PC-9 (cell line): Measurements from ENCODE around the gene LCP1.

ENCODE experiments used
- EZH2 ChIP-seq: fragments of 200-600 bp; sonication (generic); IDR thresholded peaks from 2 replicates; pipeline ENCODE4 v1.8.0; 2017; ENCODE audit warnings: antibody characterized with exemption, low read depth
- TF ChIP-seq, protein P1 (sequence below): fragments of 200-600 bp; sonication (generic); conservative IDR thresholded peaks from 2 replicates; pipeline ENCODE4 v1.6.1; 2017; ENCODE audit warnings: mixed run types, antibody characterized with exemption, mild to moderate bottlenecking, moderate library complexity

GRCh38 chr13:46086985-46087384, 95.0 kb downstream of the LCP1 start:
- no peak for TF ChIP-seq EZH2
- TF ChIP-seq, protein P1, sequence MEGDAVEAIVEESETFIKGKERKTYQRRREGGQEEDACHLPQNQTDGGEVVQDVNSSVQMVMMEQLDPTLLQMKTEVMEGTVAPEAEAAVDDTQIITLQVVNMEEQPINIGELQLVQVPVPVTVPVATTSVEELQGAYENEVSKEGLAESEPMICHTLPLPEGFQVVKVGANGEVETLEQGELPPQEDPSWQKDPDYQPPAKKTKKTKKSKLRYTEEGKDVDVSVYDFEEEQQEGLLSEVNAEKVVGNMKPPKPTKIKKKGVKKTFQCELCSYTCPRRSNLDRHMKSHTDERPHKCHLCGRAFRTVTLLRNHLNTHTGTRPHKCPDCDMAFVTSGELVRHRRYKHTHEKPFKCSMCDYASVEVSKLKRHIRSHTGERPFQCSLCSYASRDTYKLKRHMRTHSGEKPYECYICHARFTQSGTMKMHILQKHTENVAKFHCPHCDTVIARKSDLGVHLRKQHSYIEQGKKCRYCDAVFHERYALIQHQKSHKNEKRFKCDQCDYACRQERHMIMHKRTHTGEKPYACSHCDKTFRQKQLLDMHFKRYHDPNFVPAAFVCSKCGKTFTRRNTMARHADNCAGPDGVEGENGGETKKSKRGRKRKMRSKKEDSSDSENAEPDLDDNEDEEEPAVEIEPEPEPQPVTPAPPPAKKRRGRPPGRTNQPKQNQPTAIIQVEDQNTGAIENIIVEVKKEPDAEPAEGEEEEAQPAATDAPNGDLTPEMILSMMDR = no peak
